DOHH2 (cell line): ENCODE results near the gene RANGAP1.

ENCODE experiments used
- EZH2phosphoT487 ChIP-seq: fragments of 200-600 bp; sonication (generic); IDR thresholded peaks from 2 replicates; pipeline ENCODE4 v1.6.1; 2017; ENCODE audit warnings: borderline replicate concordance, mild to moderate bottlenecking, antibody characterized with exemption, low read length, moderate library complexity, mixed read lengths
- TF ChIP-seq, protein P1 (sequence below): fragments of 200-600 bp; sonication (generic); IDR thresholded peaks from one replicate; pipeline ENCODE4 v1.5.1; 2014; ENCODE audit warnings: antibody characterized with exemption, mild to moderate bottlenecking, low read depth, low read length; ENCODE audit not compliant: poor library complexity, severe bottlenecking

DNA sequence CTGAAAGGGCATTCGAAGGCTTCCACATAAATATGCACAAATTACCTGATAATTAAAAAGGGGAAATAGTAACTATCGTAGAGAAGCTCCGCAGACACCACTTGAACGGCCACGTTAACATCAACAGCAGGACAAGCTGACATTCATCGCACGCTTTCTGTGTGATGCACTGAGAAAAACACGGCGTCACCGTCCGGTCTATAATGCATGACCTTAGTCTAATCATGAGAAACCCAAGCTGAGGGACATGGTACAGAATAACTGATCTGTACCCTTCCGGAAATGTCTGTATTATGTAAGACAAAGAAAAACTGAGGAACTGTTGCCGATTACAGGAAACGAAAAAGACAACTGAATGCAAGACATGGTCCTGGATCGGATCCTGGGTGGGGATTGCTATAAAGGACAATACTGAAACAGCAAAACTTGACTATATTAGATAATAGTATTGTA is 678 bp upstream of the RANGAP1 start:
- TF ChIP-seq, protein P1, sequence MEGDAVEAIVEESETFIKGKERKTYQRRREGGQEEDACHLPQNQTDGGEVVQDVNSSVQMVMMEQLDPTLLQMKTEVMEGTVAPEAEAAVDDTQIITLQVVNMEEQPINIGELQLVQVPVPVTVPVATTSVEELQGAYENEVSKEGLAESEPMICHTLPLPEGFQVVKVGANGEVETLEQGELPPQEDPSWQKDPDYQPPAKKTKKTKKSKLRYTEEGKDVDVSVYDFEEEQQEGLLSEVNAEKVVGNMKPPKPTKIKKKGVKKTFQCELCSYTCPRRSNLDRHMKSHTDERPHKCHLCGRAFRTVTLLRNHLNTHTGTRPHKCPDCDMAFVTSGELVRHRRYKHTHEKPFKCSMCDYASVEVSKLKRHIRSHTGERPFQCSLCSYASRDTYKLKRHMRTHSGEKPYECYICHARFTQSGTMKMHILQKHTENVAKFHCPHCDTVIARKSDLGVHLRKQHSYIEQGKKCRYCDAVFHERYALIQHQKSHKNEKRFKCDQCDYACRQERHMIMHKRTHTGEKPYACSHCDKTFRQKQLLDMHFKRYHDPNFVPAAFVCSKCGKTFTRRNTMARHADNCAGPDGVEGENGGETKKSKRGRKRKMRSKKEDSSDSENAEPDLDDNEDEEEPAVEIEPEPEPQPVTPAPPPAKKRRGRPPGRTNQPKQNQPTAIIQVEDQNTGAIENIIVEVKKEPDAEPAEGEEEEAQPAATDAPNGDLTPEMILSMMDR: no peak
- TF ChIP-seq EZH2phosphoT487: no peak
